Epidermal melanocyte (primary cell): Measurements from ENCODE around the gene SETDB1.
"Not testable (repeated sequence)": the region's sequence is repeated elsewhere in the genome, so short reads cannot be mapped to it uniquely, and the experiment has no call there.

ENCODE experiments used
- DNase-seq: peaks from one replicate; pipeline ENCODE4 v3.0.0; 2011; ENCODE audit warnings: low spot score; ENCODE audit not compliant: insufficient read length

SETDB1 gene

GRCh38 chr1:150928775-150929174 lies 2.6 kb downstream of the SETDB1 start:
- DNase-seq: not testable (repeated sequence)

GRCh38 chr1:150931773-150932172 lies 5.6 kb downstream of the SETDB1 start:
- no peak for DNase-seq

DNA sequence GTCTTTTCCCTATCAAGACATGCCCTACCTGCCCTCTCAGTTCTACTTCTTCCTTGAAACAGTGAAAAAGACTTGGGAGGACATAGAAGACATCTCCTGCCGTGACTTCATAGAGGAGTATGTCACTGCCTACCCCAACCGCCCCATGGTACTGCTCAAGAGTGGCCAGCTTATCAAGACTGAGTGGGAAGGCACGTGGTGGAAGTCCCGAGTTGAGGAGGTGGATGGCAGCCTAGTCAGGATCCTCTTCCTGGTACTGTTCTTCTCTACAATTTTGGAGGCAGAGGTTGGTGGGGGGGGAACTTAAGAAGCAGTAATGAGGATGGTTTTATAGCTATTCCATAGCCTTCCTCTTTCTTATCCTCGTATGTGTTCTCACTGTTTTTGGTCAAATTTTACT lies 18.7 kb downstream of the SETDB1 start:
- no peak for DNase-seq

- DNase-seq: no peak
Measured at GRCh38 chr1:150954708-150955107, 28.5 kb downstream of the SETDB1 start.

DNA sequence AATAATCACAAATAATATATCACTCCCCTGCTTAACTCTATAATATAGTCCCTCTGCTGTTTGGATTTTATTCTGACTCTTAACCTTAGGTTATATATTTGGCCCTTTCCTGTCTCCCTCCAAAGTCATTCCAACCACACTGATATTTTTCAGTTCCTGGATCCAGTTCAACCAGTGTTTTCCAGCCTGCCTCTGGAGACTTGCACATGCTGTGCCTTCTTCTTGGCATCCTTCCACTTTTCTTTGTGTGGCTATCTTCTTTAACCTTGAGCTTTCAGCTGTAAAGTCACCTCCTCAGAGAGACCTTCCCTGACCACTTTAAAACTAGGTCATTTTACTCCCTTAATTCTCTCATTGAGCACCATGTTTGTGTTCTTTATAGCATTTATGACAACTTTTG lies 29.1 kb downstream of the SETDB1 start:
- no peak for DNase-seq

DNA sequence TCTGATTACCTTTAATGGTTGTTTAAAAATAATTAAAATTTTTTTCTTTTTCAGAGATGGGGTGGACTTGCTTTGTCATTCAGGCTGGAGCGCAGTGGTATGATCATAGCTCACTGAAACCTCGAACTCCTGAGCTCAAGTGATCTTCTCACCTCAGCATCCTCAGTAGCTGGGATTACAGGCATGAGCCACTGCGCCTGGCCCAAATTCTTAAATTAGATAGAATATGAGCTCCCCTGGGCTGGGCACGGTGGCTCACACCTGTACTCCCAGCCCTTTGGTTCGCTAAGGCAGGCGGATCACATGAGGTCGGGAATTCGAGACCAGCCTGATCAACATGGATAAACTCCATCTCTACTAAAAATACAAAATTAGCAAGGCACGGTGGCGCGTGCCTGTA lies 31.5 kb downstream of the SETDB1 start:
- DNase-seq: no peak

GRCh38 chr1:150960646-150961045 lies 34.5 kb downstream of the SETDB1 start:
- DNase-seq: no peak

GRCh38 chr1:150961756-150962155 lies 35.6 kb downstream of the SETDB1 start:
- no peak for DNase-seq

- DNase-seq: no peak
Measured at GRCh38 chr1:150963321-150964163, 37.4 kb downstream of the SETDB1 start.

DNA sequence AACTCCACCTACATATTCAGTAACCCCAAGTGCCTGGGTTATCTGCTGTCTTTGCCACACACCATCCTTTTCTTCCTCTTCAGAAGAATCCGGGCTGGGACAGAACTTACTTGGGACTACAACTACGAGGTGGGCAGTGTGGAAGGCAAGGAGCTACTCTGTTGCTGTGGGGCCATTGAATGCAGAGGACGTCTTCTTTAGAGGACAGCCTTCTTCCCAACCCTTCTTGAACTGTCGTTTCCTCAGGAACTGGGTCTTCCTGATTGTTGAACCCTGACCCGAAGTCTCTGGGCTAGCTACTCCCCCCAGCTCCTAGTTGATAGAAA lies 38.0 kb downstream of the SETDB1 start:
- DNase-seq: no peak

GRCh38 chr1:150965605-150966004 lies 39.4 kb downstream of the SETDB1 start:
- DNase-seq: no peak

- no peak for DNase-seq
Measured at GRCh38 chr1:150966011-150966410, 39.8 kb downstream of the SETDB1 start.

GRCh38 chr1:150967936-150968335 lies 41.8 kb downstream of the SETDB1 start:
- DNase-seq: no peak

- no peak for DNase-seq
Measured at GRCh38 chr1:150968491-150968890, 42.3 kb downstream of the SETDB1 start.

- no peak for DNase-seq
Measured at GRCh38 chr1:150969626-150970025, 43.5 kb downstream of the SETDB1 start.

- DNase-seq: no peak
Measured at GRCh38 chr1:150970808-150971582, 44.8 kb downstream of the SETDB1 start.

DNA sequence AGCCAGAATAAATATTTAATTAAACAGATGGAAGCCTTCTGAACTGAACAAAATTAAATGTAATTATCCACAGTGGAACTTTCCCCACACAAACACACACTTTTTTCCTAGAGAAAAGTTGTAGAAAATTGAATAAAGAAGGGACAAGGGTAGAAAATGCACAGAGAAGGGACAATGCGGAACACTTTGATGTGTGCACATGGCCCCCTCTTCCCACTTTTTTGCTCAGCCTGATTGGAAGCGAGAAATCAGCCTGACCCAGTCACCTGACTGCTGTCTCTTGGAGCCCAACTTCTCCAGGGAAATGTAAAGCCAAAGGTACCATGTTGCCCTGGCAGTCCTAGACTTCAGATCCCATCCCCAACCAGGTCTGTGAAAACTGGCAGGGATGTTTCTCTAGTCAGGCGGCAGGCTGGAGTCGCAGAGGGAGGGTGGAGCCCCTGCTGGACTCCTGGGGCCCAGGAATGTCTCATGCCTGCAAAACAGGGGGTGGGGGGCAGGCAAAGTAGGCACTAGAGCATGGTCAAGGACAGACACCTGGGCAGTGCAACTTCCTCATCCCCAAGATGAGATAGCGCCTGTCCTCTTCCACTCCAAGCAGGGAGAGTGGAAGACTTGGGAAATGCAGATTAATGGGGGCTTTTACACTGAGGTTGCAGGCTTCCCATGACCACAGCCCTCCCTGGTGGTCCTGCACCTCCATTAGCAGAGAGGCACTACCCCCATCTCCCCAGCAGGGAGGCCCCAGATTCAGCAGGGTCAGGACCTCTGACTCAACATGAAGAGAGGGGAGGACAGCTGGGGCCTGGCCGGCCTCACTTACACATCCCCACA lies 45.6 kb downstream of the SETDB1 start:
- no peak for DNase-seq

- no peak for DNase-seq
Measured at GRCh38 chr1:150972417-150972940, 46.3 kb downstream of the SETDB1 start.

DNA sequence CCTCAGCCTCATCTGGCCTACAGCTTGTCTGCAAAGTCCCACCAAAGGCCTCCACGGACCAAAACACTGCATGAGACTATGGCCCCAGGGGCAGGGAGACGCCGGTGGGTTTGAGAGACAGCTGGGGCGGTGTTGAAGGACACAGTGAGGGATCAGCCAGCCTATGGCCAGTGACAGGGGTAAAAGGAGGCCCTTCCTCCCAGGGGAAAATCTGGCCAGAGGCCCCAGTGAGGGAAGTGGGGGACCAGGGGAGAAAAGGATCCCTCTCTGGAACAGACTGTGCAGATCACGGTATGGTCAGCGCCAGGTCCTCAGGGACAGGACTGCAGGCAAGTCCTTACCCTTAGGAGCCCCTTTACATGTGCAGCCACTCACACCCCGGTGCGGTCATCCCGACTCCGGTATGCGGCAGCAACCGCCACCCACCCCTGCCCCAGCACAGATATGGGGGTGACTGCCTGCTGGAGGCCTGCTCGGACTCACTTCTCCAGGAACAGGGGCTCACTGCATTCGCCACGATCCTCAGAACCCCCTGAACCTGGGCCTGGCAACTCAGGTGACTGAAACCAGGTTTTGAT lies 47.2 kb downstream of the SETDB1 start:
- DNase-seq: no peak

DNA sequence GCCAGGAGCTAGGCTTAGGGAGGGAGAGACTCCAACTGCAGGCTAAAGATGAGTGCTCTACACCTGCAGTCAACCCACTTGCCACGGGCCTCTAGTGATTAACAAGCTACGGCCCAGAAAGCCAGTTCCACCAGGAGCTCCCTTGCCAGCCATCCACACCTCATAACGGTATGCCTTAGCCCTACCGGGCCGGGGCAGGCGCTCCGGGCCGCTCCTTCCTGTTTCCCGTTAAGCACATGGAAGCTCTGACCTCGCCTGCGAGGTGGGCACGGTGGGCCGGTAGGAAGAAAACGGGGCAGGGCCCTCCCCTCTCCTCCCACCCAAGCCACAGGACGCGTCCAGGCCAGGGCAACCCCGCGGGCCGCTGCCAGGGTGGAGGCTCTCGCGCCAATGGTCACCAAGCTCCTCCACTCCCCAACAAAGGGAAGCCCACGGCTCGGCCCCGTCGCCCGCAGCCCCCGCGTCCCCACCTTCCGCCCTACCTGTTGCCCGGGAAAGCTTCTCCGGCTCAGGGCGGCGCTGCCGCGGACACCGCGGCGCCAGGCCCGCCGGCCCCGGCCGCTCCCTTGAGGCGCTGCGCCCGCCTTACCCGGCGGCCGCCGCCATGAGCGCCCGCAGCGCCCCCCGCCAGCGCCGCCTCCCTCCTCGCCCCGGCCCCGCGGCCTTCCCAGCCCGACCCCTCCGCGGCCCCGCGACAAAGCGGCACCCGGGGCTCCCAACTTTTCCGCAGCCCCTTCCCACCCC lies 47.8 kb downstream of the SETDB1 start:
- DNase-seq: no peak
